Skeletal muscle cell (primary cell): ENCODE results near the gene SH3BP5.
A peak's percentile ranks its signal among the peaks of the same experiment; 100 is the strongest.

ENCODE experiments used
- DNase-seq: peaks from one replicate; pipeline ENCODE4 v3.0.0-alpha.2; 2010; ENCODE audit warnings: low read depth
- H3K4me3 ChIP-seq: 2 replicates; pipeline ENCODE4 v1.5.1; 2011; ENCODE audit warnings: low read depth, mild to moderate bottlenecking, control low read depth, low read length, moderate library complexity

SH3BP5 gene

DNA sequence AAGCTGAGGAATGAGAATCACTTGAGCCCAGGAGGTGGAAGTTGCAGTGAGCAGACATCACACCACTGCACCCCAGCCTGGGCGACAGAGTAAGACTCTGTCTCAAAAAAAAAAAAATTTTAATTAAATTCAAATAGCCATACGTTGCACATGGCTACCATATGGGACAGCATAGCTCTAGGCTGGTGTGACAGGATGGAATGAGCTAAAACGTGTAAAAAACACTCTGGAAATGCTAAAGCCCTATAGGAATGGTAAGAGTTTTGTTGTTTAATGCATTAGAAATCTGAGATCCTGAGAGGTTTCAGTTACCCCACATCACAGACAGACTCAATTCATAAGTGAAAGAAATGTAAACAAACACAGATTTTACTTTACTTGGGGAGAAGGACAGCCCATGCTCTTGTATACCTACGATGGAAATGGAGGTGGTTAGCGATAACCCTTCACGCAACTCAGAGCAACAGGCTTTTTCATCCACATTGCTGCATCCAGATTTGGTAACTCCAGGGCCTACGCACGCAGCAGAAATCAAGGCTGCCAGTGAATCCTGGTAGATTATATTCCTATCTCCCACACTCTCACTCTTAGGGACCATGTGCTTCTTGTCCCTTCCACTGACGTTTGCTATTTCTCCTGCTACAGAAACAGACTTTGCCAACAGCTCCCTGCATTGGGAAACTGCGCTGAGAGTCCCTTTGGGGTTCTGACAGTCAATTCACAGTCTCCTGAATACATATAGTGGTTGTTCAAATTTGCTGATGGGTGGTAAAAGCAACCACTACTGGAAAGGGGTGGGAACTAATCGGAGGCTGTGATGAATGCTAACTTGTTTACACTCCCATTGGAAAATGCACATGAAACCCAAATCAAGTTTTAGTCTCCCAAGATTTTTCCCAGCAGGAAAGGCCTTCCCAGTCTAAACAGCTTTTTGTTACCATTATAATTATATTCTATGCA, 3.1 kb downstream of the SH3BP5 start:
- no peak for DNase-seq
- H3K4me3 ChIP-seq, result no peak overlapping the region

DNA sequence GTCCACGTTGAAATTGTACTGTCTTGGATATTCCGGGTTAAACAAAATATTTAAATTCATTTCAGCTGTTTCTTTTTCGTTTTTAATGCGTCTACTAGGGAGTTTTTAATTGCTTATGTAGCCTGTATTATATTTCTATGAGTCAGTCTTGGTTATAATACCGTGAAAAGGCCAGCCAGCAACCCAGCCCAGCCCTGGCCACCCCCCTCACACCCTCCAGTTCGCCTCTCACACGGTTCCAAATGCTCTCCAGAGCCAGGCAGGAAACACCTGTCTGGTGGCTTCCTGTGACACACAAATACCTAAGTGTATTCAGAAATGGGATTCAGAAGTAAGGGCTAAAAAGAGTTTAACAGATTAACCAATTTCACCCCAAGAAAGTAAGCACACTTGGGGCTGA, 4.4 kb downstream of the SH3BP5 start:
- DNase-seq, result no peak
- no peak overlapping the region for H3K4me3 ChIP-seq

DNA sequence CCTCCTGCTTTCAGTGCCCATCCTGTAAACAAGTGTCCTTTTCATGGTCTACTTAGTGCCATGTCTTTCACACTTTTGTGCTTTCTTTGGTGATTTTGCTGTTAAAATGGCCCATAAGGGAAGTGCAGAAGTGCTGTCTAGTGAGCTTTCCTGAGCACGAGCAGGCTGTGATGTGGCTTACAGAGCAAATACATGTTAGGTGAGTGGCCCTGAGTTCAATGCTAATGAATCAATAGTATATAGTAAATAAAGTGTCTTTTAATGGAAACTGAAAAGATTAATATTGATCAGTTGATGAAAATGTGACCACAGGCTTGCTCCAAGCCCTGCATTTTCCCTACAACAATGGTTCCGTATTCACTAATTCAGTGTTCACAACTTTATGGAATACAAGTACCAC, 5.7 kb downstream of the SH3BP5 start:
- no peak for DNase-seq
- H3K4me3 ChIP-seq, result no peak overlapping the region

DNA sequence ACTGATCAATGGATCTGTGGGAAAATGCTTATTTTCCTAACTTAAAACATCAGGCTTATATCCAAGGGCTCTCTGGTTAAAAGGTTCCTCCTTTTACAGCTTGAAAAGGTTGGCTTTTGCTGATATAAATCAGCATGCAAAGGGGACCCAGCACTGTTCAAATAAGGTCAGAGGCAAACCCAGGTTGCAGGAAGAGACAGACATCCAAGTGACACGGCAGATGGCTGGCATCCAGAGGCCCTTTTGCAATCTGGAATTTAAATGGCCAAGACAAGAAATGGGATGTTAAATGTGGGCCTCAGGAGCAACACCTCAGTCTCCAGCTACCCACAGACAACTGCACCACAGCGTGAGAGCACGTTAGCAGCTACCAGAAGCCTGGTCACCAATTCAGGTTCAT, 6.3 kb downstream of the SH3BP5 start:
- no peak overlapping the region for H3K4me3 ChIP-seq
- no peak for DNase-seq

DNA sequence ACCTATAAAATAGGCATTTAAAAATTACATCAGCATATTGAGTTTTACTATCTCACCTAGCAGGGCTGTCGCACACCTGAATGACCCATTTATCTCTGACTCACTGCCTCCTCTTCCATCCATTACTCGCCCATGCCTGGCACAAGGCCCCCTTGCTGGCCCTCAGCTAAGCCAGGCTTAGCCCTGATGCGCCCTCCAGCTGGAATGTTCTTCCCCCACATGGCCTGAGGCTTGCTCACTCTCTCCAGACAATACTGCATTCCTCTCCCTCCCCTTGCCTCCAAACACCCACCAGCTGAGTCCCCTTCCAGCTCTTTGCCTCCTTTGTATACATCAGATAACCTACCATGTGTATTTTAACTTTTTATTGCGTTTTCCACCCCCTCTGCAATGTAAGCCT, 7.2 kb downstream of the SH3BP5 start:
- H3K4me3 ChIP-seq, result no peak overlapping the region
- DNase-seq, result peak; percentile 75

DNA sequence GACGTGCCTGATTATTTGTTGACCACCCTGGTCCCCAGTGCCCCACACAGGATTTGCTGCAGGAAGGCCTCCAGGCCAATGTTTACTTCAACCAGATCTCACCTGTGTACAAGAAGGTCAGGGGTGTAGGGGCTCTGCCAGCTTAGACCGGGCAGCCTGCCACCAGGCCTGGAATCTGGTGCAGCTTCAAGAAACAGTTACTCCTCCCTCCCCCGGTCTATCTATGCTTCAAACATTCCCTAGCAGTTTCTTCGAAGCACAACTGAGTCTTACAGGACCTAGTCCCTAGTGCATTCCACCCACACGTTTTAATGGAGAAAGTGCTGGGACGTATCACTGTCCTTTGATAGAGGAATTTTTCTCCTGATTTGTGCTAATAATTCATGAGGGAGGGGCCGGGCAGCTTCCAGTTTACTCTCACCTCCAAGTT, 8.0 kb downstream of the SH3BP5 start:
- no peak overlapping the region for H3K4me3 ChIP-seq
- no peak for DNase-seq

DNA sequence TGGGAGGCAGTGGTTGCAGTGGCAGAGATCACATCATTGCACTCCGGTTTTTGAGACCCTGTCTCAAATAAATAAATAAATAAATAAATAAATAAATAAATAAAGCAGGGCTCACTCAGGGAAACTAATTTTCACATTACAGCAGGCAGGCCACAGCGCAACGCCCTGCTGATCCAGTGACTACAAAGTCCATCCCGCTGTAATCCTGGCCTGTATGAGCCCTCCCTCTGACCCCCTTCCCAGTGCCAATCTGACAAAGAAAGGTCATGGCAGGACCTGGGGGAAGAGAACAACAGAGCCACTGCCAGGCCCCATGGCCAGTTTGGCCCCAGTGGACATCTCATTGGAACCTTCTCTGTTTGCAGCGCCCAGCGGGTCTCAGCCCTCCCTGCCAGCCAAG, 9.3 kb downstream of the SH3BP5 start:
- no peak overlapping the region for H3K4me3 ChIP-seq
- DNase-seq, result no peak

DNA sequence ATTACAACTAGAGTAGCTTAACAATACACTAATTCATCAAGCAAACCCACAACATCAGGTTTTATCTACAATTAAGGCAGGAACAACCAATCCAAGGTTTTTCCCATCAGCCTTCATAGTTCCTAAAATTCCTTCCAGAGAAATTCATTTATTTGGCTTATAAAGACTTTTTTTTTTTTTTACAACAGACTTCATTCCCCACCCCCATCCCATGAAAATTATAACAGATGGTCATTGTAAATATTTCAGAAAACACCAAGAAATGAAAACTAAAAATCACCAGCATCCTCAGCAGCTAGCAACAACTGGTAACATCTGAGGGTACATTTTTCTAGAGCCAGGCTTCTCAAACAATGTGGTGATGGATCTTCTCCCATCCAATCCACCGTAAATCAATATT, 11.0 kb downstream of the SH3BP5 start:
- no peak for DNase-seq
- no peak overlapping the region for H3K4me3 ChIP-seq

DNA sequence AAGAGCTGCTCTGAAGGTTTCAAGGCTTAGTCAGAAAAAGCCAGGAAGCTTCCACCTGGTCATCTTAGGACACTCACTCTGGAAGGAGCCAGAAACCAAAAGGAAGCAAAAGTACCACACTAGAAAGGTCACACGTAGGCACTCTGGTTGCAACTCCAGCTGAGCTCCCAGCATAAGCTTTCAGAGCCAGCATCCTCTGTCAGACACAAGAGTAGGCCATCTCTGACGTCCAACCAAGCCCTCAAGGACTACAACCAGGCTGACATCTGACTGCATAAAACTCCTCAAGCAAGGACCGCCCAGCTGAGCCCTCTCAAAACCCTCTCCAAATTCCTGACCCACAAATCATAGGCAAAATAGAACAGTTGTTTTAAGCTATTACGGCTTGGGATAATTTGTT, 12.8 kb downstream of the SH3BP5 start:
- DNase-seq, result peak; percentile 90
- H3K4me3 ChIP-seq, result no peak overlapping the region

DNA sequence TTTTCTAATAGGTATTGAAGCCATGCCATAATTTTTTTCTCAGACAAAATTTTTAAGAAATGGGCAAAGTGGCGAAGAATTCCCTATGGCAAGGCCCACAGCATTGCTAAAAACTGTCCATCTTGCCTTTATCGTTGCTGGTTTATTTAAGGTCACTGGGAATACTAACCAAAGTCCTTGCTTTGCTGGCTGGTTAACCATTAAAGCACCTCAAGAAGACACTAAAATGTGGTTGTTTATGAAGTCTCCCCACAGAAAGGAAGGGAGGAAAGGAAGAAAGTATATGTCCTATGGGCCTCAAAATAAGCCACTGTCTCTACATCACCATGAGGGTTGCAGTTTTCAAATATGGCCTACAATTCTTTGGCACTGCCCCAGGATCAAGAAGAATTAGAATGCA, 13.2 kb downstream of the SH3BP5 start:
- DNase-seq, result no peak
- no peak overlapping the region for H3K4me3 ChIP-seq

DNA sequence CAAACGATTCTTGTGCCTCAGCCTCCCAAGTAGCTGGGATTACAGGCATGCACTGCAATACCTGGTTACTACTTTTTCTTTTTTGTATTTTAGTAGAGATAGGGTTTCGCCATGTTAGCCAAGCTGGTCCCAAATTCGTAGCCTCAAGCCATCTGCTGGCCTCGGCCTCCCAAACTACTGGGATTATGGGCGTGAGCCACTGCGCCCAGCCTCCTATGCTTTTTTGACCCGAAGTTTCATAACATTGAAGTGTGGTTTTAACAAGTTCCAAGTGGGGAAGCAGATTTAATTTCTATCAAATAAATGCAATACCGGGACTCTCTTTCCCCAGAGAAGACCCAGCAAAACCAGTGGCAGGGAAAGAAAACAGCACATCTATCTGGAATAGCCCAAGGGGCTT, 13.7 kb downstream of the SH3BP5 start:
- DNase-seq, result no peak
- H3K4me3 ChIP-seq, result no peak overlapping the region

DNA sequence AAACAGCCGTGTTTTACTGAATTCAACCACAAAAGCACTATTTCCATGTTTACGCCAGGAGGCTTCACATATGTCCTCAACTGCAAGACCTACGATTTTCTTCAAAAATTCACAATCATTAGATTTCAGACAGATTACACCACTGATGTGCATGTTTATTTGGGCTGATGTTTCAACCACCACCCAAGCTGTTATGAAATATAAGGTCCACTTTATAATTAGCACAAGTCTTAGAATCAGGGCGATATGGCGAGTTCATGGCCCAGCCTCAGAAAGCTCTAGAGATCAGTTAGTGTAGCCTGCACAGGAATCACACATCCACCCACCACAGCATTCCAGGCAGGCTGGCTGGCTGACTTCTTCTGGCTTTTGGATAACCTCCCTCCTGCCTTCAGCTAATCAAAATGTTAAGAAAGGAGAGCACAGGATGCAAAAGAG, 15.4 kb downstream of the SH3BP5 start:
- H3K4me3 ChIP-seq, result no peak overlapping the region
- no peak for DNase-seq

DNA sequence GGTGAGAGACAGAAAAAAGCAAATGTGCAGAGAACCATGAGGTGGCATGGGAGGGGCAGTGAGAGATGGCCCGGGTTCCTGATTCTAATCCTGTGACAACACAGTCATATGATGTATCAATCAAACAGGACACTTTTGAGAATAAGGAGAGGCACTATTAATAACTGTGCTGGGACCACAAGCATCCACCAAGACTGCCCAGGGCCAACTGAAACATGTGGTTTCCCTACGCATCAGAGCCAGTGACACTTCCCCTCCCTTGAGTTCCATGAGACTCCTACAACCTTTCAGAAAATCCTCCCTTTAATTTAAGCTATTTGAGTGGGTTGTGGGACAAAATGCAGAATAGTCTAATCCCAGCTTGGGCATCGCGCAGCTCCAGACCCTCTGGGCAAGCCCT, 17.4 kb downstream of the SH3BP5 start:
- DNase-seq, result no peak
- H3K4me3 ChIP-seq, result no peak overlapping the region

DNA sequence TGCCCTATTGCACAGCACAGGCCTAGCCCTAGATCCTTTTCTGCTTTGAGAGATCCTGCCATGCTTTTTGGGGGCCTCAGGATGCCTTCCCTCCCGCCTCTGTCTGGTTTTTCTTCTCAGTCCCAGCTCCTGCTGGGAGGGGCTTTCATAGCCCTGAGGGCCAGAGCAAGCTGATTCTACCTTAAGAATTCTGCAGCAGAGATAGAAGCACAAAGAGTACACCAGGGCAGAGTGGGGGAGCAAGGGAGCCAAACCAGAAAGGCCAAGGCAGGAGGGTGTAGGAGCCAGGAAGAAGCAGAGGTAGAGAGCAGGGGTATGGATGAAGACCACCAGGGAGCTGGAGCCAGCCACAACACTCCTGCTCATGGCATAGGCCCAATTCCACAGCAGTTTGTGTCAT, 18.1 kb downstream of the SH3BP5 start:
- no peak overlapping the region for H3K4me3 ChIP-seq
- no peak for DNase-seq

DNA sequence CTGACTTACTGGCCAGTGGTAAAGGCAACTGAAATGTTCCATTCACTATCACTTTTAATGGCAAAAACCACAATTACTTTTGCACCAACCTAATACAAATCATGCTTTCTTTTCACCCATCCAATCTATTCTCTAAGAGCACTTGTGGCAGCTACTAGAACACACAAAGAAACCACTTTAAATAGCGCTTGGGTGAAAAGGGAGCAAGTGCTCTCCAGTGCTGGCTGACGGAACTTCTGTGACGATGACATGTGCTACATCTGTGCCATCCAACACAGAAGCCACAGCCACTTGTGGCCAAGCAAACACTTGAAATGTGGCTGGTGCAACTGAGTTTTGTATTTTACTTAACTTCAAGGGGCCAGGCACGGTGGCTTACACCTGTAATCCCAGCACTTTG, 18.9 kb downstream of the SH3BP5 start:
- no peak overlapping the region for H3K4me3 ChIP-seq
- DNase-seq, result no peak

DNA sequence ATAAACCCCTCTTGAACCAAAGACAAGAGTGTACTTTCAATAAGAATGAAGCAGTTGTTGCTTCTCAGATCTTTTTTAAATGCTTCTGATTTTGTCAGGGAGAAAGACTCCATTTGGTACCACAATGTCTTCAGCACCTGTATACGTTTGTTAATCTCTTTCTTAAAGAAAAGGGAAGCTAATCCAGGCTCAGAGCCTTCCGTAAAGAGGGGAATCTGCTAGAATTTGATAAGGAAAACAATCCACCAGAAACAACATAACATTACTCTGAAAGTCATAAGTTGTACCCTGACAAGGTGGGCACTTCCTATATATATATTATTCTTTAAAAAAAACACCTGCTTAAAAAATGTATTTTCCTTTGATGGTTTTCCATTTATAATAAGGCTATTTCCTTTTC, 19.8 kb downstream of the SH3BP5 start:
- no peak for DNase-seq
- no peak overlapping the region for H3K4me3 ChIP-seq

DNA sequence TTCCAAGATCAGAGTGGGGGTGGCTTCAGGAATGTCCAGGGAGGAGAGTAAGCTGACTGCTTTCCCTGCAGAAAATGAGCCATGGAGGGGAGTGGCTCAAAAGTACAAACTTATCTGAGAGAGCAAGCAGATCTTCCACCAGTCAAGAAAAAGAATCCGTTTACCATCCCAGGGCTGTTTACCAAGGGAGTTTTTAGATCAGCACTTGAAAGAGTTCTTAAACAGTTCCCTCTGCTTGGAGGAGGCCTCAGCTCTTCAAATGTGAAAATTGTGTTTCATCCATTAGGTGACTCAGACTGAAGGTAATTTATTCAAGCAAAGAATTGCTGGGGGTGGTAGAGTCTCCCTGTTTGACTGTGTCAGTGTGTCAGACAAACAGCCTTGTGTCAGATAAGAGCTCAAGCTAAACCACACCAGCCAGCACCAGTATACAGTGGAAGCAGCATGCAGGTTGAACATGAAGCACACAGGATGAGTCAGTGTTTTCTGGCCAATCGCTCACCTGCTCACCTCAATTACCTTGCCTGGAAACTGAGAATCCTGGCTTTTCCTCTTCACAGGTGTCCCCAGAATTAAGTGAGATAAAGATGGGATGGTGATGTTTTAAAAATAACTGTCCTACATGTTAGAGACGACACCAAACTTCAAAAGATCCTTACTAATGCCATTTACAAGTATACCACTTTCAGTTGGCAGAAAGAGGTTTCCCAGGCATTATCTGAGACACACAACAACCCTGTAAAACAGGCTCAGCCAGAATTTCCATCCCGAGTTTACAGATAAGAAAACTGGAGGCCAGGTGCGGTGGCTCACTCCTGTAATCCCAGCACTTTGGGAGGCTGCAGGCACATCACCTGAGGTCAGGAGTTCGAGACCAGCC, 21.7 kb downstream of the SH3BP5 start:
- no peak overlapping the region for H3K4me3 ChIP-seq
- DNase-seq, result no peak

DNA sequence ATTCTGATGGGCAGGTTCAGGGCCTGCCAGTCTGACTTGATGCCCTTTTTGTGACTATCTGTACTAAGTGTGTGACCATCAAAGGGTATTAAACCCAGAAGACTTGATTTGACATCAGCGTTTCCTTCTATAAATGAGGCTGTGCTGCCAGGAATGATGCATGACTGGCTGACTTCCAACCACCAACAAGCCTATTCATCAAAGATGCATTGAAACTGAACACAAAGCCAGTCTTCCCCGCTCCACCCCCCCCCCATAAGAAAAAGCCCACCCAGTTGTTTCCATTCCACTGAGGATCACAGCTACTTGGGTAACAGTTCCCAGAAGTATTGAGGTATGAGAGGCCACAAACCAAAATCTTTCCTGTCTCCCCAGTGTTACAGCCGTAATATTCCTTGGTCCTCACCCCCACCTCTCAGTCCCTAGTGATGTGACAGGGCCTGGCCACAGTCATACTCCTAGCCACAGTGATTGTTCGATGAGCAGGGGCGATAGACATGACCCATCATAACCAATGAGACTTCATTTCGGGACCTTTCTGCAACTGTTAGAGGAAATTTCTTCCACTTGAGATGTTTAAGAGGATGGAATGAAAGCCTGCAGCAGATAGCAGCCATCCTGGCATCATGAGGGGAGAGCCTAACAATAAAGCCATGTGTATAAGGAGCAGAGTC, 22.6 kb downstream of the SH3BP5 start:
- H3K4me3 ChIP-seq, result no peak overlapping the region
- DNase-seq, result no peak

DNA sequence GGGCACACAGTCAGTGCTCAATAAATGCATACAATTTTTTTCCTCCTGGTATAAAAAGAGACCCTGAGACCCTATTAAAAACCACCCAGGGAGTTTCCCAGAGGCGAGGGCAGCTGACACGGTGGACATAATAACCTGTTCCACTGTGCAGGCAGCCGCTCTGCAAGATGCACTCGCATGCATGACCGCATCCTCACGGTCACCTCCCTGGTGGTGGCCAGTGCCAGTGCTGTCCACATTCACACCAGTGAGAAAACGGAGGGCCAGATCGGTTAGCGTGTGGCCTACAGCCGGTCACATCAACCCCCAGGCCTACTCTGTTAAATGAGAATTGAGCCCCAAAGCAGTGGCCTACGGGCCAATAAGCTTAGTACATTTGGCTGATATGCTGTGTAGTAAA, 24.8 kb downstream of the SH3BP5 start:
- DNase-seq, result no peak
- H3K4me3 ChIP-seq, result no peak overlapping the region

DNA sequence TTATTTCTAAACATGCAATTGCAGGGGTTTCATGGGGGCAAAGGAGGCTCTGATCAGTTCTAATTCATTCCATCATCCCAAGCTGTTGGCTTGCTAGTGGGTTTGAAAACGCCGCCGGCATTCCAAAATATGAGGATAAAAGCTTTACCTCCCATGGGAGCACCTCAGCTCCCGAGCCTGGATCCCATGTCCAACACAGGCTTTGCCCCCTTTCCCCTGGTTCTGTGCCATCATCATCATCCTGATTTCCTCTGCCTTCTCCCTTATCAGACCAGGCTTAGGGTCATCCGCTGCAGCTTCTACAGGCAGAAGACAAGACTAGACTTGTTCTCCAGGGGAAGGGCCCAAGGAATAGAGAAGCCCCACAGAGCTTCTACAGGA, 25.4 kb downstream of the SH3BP5 start:
- no peak for DNase-seq
- no peak overlapping the region for H3K4me3 ChIP-seq
